HG02973 (cell line): Measurements from ENCODE around the gene TAP1.
A peak's percentile ranks its signal among the peaks of the same experiment; 100 is the strongest.
"Not testable (repeated sequence)": the region's sequence is repeated elsewhere in the genome, so short reads cannot be mapped to it uniquely, and the experiment has no call there.

ENCODE experiments used
- ATAC-seq: cut with Tn5 transposase; IDR thresholded peaks from one replicate; pipeline ENCODE4 v1.9.1; 2021; ENCODE audit warnings: moderate library complexity; ENCODE audit not compliant: unreplicated experiment

Gene TAP1, protein sequence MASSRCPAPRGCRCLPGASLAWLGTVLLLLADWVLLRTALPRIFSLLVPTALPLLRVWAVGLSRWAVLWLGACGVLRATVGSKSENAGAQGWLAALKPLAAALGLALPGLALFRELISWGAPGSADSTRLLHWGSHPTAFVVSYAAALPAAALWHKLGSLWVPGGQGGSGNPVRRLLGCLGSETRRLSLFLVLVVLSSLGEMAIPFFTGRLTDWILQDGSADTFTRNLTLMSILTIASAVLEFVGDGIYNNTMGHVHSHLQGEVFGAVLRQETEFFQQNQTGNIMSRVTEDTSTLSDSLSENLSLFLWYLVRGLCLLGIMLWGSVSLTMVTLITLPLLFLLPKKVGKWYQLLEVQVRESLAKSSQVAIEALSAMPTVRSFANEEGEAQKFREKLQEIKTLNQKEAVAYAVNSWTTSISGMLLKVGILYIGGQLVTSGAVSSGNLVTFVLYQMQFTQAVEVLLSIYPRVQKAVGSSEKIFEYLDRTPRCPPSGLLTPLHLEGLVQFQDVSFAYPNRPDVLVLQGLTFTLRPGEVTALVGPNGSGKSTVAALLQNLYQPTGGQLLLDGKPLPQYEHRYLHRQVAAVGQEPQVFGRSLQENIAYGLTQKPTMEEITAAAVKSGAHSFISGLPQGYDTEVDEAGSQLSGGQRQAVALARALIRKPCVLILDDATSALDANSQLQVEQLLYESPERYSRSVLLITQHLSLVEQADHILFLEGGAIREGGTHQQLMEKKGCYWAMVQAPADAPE

DNA sequence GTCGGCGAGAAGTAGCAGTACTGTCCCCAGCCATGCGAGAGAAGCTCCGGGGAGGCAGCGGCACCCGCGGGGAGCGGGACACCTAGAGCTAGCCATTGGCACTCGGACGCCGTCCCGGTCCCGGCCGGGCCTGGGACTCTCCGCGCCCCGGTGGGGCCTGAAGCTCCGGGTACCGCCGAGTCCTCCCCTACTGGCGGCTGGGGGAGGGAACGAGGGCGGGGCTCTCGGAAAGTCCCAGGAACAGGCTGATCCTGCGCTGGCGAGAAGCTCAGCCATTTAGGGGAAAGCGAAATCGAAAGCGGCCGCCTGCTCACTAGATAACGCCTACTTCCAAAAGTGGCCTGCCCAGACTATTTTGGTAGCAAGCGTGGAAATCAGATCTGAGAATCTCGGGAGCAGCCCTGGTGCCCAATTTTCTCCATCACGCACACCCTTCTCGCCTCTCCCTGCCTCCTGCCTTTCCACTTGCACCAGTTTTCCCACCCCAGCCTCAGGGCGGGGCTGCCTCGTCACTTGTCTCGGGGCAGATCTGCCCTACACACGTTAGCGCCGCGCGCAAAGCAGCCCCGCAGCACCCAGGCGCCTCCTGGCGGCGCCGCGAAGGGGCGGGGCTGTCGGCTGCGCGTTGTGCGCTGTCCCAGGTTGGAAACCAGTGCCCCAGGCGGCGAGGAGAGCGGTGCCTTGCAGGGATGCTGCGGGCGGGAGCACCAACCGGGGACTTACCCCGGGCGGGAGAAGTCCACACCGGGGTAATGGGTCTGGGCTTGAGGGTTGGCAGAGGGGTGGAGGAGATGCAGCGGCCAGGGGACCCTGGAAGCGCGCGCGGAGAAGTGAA is at the start of gene TAP1, which contains the start of gene PSMB9:
TSS of gene TAP1 (minus strand) at position 164 of the 835 bp plus-strand sequence. CDS start at position 96, 68 bp downstream.
TSS of gene PSMB9 (plus strand) at position 652 of the 835 bp plus-strand sequence. CDS start at position 690, 38 bp downstream.
- ATAC-seq: peak; percentile 77

DNA sequence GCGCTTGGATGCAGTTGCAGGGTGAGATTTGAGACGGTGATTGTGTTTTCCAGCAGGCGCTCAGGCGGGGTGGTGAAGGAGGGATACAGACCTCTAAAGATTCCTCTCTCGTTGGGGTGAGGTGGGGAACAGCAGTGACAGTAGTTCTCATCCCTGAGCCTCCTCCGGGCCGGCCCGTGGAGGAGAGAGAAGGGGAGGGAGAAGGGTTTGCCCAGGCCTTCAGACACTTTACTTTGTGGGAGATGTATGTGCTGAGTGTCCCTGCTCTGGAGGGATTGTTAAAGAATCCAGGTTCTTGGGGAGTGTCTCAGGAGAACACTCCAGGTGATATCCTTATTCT is 41.5 kb upstream of the TAP1 start:
- ATAC-seq: no peak

DNA sequence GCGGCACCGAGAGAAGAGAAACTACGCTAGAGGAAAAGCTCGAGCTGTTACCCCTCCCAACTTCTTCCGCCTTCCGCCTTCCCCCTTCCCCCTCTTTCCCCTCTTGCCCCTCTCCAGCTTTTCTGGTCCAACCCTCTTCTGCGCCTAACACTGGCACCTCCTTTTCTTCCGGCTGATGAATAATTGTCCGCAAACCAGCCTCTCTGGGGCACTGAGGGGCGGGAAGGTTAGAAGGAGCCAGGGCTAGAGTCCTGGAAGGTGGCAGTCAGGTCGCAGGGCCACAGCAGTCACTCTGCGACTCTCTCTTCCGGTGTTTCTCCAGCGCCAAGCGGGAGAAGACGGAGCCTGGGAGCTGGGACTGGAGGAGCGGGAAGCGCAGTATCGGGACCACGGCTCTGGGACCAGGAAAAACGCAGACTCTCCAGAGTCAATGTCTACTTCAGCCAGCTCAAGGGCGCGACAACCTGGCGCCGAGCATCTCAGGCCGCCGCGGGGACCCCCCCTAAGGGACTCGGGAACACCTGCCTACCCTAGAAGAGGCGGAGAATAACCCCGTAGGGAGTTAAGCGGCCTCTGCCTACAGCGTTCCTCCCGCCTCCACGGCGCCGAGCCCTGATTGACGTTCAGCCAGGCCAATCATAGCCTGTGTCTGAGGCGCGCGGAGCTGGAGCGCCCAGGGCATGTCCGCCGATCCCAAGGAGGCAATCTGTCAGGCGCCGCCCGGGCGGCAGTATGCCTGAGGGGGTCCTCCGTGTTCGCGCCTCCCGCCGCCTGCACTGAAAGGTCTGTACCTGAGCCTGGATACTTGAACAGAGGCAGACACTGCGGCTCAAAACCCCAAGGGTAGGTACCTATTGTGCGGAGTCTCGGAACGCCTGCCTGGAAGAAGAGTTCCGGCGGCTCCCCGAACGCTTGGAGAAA is 40.8 kb upstream of the TAP1 start:
- ATAC-seq: peak; percentile 88

DNA sequence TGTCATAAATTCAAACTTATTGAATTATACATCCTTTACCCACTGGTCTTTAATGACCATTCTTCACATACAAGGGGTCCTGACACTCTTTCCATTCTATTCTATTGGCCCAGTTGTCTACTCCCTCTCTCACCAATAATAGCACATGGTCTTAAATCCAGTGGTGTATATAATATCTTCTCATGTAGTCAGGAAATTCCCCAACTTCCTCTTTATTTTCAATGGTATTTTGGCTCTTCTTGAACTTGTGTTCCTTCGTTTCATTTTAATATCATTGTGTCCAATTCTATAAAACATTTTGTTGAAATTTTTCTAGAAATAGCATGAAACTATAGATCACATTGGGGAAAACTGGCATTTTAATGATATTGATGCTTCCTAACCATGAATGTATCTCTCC is 37.3 kb upstream of the TAP1 start:
- ATAC-seq: no peak

DNA sequence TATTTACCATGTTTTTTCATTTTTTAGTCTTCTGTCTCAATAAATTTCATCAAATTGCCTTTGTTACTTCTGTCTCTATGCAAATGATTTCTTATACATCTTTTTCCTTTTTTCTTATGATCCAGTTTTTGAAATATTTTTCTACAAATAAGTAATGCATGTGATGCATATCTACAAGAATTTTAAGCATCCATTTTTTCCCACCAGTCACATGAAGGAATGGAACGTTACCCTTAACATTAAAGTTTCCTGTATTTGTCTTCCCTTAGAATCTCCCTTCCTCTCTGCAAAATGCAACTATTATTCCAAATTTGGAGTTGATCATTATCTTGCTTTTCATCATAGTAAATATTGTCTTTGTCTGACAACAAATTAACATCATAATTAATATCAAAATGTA is 36.0 kb upstream of the TAP1 start:
- ATAC-seq: no peak

DNA sequence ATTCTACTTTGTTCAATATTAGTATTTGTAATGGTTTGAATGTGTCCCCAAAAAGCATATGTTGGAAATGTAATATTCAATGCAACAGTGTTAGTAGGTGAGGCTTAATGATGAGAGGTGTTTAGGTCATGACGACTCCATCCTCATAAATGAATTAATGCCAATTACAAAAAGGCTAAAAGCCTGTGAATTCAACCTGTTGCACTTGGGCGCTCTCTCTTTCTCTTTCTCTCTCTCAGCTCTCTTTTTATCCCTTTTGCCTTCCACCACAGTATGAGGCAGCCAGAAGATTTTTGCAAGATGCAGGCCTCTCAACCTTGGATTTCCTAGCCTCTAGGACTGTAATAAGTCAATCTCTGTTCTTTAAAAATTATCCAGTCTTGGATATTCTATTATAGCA is 35.1 kb upstream of the TAP1 start:
- no peak for ATAC-seq

DNA sequence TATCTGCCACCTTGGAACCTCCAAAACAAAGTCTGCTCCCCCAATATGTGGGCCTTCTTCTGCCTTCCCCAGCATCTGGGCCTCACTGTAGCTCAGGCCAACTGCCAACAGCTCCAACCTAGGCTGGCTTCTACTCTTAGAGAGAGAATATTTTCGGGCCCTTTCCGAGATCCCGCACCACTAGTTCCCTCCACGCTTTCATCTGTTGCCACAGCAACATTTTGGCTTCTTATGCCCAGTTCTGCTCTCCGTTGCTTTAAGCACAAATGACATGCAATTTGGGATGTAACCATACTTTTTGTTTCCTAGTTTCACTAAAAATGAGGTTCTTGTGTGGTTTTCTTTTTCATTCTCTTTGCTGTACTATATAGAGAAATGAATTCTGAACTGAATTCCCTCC is 34.1 kb upstream of the TAP1 start:
- no peak for ATAC-seq

DNA sequence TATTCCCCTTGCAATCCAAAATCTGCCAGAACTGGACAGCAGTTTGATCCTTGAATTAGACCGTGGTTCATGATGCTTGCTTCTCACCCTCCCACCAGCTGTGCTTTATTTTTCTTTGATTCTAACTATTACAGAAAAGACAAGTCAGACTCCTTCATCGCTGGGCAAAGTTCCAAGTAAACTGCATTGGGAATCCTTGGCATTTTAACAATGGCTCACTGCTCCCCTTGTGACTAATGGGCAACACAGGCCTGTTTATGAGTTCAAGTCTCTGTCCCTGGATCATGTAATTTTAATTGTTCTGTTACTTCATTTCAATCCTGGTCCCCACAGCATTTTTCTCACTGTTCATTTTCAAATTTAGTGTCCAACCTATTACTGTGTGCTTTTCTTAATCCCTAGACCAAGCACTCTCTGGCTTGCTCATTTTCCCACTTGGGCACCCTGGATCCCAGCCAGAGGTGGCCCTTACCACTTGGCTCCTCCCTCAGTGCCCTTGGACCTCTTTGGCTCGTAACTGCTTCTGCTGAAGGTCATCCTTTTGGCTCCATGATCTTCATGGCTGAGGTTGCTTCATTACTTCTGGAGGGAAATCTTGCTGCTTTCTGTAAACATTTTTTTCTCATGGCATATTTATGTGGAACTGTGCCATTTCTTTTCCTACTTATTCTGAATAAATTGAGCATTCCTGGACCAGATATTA is 33.3 kb upstream of the TAP1 start:
- ATAC-seq: no peak

DNA sequence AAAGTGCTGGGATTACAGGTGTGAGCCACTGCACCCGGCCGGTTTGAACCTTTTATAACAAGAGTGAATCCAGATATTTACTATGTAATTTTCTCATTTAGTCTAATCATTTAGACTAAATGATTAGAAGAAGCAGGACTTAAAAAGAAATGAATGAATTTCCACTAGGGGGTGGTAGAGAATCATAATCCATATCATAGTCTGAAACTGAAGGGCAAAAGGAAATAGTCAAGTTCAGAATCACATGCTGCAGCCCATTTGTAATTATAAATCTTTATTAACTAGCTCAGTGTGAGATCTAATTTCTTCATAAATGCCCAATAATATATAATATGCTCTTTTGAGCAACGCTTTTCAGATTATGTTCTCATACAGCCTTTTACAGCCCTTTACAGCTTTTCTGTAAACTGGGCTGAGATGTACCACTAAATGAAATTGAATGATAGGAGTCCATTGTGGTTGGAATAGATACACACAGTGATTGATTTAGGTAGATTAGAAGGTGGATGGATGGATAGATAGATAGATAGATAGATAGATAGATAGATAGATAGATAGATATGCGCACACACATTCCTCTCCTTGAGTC is 32.3 kb upstream of the TAP1 start:
- no peak for ATAC-seq

DNA sequence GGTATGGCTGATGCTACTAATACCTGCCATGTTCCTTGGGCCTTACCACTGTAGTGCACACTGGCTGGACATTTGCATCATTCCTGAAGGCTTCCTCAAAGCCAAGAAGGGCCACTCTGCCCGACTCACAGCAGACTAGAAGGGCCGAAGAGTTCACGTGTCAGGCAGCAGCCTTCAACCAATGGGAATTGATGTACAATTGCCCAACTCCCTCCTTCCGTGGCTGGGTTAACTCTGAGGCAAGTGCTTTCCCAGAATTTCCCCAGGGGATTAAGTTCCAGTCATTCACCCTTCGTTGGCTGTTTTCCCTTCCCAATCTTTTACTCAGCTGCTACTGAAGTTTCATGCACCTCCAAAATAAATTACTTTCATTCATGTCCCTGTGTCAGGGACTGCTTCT is 30.3 kb upstream of the TAP1 start:
- ATAC-seq: no peak

DNA sequence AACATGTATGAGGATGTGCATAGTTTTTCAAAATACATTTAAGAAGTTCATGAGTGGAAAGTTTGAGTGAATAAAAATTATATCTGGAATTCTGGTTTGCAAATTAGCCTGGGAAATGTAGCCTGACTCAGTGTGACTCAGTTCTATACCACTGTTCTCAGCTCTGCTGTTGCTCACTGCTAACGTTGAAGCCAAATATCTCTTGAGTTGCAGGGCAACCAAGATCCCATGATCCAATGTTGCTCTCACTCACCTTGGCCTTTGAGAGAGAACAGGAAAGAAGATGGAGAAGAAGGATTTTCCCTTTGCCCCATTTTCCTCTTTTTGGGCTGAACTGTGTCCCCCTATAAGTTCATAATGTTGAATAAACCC is 29.4 kb upstream of the TAP1 start:
- ATAC-seq: no peak

DNA sequence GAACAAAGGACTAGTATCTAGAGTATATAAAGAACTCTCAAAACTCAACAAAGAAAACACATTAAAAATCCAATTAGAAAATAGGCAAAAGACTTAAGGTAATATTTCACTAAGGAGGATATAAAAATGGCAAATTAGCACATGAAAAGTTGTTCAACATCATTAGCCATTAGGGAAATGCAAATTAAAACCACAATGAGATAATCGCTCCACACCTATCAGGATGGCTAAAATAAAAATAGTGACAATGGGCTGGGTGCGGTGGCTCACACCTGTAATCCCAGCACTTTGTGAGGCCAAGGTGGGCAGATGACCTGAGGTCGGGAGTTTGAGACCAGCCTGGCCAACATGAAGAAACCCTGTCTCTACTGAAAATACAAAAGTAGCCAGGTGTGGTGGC is 27.5 kb upstream of the TAP1 start:
- not testable (repeated sequence) for ATAC-seq

DNA sequence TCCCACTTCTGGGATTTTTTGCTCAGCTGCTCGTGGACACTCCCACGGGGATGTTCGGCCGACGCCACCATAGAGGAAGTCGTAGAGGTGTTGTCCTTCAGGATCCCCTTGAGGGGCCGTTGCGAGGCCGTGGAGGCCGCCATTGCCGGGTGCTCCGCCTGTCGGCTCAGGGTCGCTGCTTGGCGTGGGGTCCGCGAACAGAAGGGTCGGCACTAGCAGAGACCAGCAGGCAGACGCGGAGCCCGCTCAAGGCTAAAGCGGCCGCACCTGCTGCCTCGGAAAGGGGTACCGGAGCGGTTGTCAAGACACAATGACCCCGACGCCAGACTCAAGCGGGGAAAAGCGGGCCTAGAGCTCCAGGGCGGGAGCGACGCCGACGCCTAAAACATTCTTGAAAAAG is 26.2 kb upstream of the TAP1 start:
- ATAC-seq: no peak

DNA sequence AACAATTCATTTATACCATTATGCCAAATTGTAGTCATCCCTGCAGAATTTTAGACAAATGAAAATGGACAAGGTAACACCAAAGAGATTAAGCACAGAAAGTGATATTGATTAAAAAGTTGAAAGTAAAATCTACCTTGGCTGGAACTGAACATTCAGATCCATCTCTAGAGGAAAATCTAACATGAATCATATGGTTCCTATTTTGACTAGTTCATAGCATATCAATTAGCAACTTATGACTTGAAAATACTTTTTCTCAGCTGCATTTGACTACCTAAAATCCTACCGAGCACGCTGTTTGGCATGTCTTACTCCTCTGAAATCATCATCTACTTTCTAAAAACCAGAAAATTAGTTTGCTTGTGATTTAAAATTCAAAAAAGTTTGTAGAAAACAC is 23.1 kb upstream of the TAP1 start:
- no peak for ATAC-seq

DNA sequence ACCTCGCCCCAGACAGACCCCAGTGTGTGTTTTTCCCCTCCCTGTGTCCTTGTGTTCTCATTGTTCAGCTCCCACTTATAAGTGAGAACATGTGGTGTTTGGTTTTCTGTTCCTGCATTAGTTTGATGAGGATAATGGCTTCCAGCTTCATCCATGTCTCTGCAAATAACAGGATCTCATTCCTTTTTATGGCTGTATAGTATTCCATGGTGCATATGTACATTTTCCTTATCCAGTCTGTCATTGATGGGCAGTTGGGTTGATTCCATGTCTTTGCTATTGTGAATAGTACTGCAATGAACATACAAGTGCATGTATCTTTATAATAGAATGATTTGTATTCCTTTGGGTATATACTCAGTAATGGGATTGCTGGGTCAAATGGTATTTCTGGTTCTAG is 20.4 kb upstream of the TAP1 start:
- not testable (repeated sequence) for ATAC-seq

DNA sequence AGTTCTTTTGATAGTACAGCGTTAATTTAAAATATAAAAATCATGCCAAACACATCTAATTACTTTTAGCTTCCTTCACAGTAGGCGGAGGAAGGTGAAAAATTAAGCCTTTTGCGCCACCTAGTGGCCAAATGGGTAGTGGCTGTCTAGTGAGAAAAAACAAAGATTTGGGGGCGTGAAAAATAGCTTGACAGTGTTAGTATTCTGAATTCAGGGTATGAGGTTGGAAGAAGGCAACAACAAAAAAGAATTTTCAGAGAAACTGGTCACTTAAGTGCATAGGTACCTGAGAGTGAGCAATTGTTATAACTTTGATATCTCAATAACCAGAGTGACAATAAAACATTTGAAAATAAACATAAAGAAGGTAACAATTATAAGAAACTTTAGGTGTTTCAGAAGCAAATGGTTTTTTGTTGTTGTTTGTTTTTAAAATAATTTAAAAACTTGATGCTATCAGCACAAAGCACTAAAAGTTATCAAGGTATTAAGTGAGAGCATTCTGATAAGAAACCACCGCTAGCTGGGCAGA is 14.8 kb upstream of the TAP1 start:
- no peak for ATAC-seq

DNA sequence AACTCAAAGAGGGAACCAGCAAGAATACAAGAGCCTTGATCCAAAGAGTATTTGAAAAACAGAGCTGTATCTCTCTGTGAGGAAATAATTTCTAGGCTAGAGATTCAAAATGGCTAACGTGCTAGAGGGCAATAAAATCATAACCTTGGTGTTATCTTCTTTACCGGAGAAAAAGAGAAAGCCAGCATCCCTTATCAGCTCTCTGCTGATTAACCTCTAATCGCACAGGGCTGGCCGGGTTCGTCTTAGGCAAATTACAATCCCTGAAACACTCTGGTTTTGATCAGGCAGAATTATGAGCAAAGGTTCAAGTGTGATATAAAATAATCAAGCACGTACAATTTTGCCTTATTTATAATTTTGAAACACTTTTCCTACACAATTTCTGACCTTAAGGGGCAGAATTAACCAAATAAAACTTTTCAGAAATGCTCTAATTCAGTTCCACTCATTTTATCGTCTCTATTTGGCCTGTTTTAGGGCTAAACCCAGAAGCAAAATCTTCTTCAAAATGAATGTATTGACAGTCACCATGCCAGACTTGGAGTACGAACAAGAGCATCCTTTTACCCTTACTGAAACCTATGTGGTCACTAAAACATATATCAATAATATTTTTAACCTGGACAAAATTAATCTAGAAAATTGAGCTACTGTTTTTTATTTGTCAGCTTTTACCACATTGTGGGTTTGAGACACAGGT is 14.2 kb upstream of the TAP1 start:
- ATAC-seq: no peak

DNA sequence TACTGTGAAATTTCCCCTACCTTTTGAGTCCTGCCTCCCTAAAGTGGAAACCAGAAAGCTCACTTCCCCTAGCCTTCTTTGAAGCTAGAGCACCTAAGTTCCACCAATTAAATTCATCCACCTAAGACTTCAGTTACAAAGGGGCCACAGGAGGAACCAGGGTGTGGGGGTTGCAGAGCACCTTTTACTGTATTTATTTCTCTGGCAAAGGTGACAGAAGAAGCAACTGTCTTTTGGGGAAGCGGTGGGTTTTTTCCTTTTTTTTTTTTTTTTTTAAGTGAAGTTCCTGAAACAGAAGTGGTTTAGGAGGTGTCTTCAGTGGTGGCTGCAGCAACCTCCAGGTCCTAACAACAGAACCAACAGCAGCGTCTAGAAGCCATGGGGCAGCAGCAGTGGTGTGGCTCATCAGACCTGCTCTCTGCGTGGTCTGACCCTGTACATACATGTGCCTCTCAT is 13.5 kb upstream of the TAP1 start:
- no peak for ATAC-seq
